Esophagus muscularis mucosa (tissue), 4 donors: Measurements from ENCODE around the gene ALCAM.

Experiments
- EP300 ChIP-seq: sonication (generic); formaldehyde crosslinking; IDR thresholded peaks from one replicate; pipeline ENCODE4 v1.6.1; 2017; ENCODE audit warnings: antibody characterized with exemption
- POLR2A ChIP-seq: fragments of 450-650 bp; IDR thresholded peaks from one replicate; pipeline ENCODE4 v1.6.1; 2017; ENCODE audit warnings: antibody characterized with exemption, moderate library complexity, mild to moderate bottlenecking, low read depth
- POLR2AphosphoS5 ChIP-seq, 2 donors: sonication (generic); formaldehyde crosslinking; IDR thresholded peaks; one replicate each; pipeline ENCODE4 v1.6.1; 2017; ENCODE audit warnings: antibody characterized with exemption in 2 of 2
- TF ChIP-seq, protein P1 (sequence below), 3 experiments: fragments of 200-600 bp in 2 of 3; fragments of 450-650 bp in 1 of 3; sonication (generic) in 2 of 3; IDR thresholded peaks; one replicate each; pipeline ENCODE4 v1.5.1; 2017 to 2019; ENCODE audit warnings: antibody characterized with exemption in 3 of 3, mild to moderate bottlenecking in 2 of 3, moderate library complexity in 1 of 3

DNA sequence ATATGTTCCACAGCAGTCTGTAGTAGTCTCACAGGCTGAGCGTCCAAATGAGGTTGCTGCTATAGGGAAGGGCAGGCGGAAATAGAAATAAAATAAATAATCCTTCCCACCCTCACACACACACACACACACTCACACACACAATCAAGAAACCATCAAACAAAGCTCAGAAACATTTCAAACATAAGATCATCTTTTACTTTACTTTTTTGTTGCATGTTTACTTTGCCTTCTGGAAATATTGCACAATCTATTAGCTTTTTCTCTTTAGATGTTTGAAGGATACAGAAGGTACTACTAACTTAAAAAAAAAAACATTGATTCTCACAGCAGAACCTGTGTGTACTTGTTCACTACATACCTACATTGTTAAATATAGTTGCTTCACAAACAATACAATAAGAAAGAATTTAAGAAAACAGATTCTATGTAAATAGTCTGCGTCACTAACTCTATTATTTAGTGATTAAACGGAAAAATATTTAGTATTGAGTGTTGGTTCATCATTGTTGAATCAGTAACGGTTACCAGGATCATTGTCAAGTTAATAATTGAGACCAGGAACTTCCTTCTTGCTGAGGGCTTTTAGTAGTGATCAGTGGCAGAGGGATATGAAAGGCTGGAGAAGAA, 20.5 kb downstream of the ALCAM start:
- TF ChIP-seq, protein P1, sequence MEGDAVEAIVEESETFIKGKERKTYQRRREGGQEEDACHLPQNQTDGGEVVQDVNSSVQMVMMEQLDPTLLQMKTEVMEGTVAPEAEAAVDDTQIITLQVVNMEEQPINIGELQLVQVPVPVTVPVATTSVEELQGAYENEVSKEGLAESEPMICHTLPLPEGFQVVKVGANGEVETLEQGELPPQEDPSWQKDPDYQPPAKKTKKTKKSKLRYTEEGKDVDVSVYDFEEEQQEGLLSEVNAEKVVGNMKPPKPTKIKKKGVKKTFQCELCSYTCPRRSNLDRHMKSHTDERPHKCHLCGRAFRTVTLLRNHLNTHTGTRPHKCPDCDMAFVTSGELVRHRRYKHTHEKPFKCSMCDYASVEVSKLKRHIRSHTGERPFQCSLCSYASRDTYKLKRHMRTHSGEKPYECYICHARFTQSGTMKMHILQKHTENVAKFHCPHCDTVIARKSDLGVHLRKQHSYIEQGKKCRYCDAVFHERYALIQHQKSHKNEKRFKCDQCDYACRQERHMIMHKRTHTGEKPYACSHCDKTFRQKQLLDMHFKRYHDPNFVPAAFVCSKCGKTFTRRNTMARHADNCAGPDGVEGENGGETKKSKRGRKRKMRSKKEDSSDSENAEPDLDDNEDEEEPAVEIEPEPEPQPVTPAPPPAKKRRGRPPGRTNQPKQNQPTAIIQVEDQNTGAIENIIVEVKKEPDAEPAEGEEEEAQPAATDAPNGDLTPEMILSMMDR (IDR thresholded peaks at IDR 0.05), result no peak
- TF ChIP-seq POLR2A (no peak), EP300 (no peak), POLR2AphosphoS5 (IDR thresholded peaks at IDR 0.05) (no peak)
